H9 (cell line): Measurements from ENCODE around the gene SRPK2. TPM values are rescaled to one million over a fixed set of nuclear protein-coding genes. Genes with fewer than 3 reads are reported as not detected.

Experiments used
- DNase-seq: peaks from one replicate; pipeline ENCODE4 v3.0.0-alpha.2; 2017
- H2AFZ ChIP-seq: one replicate; pipeline ENCODE4 v1.6.1; 2013; ENCODE audit warnings: mild to moderate bottlenecking, low read length, control low read depth, moderate library complexity
- H2AK5ac ChIP-seq: 2 replicates; pipeline ENCODE4 v1.6.1; 2013; ENCODE audit warnings: low read length, control low read depth, mixed read lengths; ENCODE audit not compliant: insufficient read length
- H2BK120ac ChIP-seq: one replicate; pipeline ENCODE4 v1.6.1; 2013; ENCODE audit warnings: low read depth, mild to moderate bottlenecking, low read length, control low read depth, inconsistent platforms; ENCODE audit not compliant: poor library complexity, severe bottlenecking
- H2BK12ac ChIP-seq: 2 replicates; pipeline ENCODE4 v1.6.1; 2013; ENCODE audit warnings: low read length, control low read depth, mixed read lengths, low read depth; ENCODE audit not compliant: insufficient read length
- H2BK15ac ChIP-seq: 2 replicates; pipeline ENCODE4 v1.6.1; 2013; ENCODE audit warnings: low read depth, low read length, control low read depth
- H2BK20ac ChIP-seq: one replicate; pipeline ENCODE4 v1.6.1; 2013; ENCODE audit warnings: low read depth, mild to moderate bottlenecking, low read length, control low read depth, inconsistent platforms; ENCODE audit not compliant: poor library complexity, severe bottlenecking
- H2BK5ac ChIP-seq: 2 replicates; pipeline ENCODE4 v1.6.1; 2013; ENCODE audit warnings: low read length, control low read depth, mixed read lengths; ENCODE audit not compliant: insufficient read length
- H3K14ac ChIP-seq: 2 replicates; pipeline ENCODE4 v1.6.1; 2013; ENCODE audit warnings: low read length, control low read depth; ENCODE audit not compliant: insufficient read depth
- H3K18ac ChIP-seq: 2 replicates; pipeline ENCODE4 v1.6.1; 2013; ENCODE audit warnings: low read depth, mild to moderate bottlenecking, mixed read lengths, low read length, control low read depth; ENCODE audit not compliant: insufficient read length
- H3K23ac ChIP-seq: 2 replicates; pipeline ENCODE4 v1.6.1; 2013; ENCODE audit warnings: low read length, control low read depth, mixed read lengths, low read depth; ENCODE audit not compliant: insufficient read length
- H3K23me2 ChIP-seq: 2 replicates; pipeline ENCODE4 v1.6.1; 2013; ENCODE audit warnings: low read depth, mild to moderate bottlenecking, mixed read lengths, low read length, control low read depth; ENCODE audit not compliant: insufficient read length, poor library complexity, severe bottlenecking
- H3K27ac ChIP-seq: 2 replicates; pipeline ENCODE4 v1.5.1; 2013; ENCODE audit warnings: low read length, control low read depth, mixed read lengths, low read depth; ENCODE audit not compliant: insufficient read length
- H3K27me3 ChIP-seq: 2 replicates; pipeline ENCODE4 v1.6.1; 2013; ENCODE audit warnings: low read length, control low read depth, inconsistent platforms; ENCODE audit not compliant: insufficient read depth
- H3K4ac ChIP-seq: 2 replicates; pipeline ENCODE4 v1.6.1; 2013; ENCODE audit warnings: low read depth, mild to moderate bottlenecking, control low read depth, inconsistent platforms, low read length, moderate library complexity
- H3K4me1 ChIP-seq: 2 replicates; pipeline ENCODE4 v1.6.1; 2013; ENCODE audit warnings: low read length, control low read depth, inconsistent platforms; ENCODE audit not compliant: insufficient read depth
- H3K4me2 ChIP-seq: 2 replicates; pipeline ENCODE4 v1.6.1; 2013; ENCODE audit warnings: low read length, control low read depth, mixed read lengths; ENCODE audit not compliant: insufficient read length, insufficient read depth
- H3K56ac ChIP-seq: 2 replicates; pipeline ENCODE4 v1.6.1; 2013; ENCODE audit warnings: low read depth, mild to moderate bottlenecking, mixed read lengths, low read length, control low read depth; ENCODE audit not compliant: insufficient read length
- H3K79me1 ChIP-seq: 2 replicates; pipeline ENCODE4 v1.6.1; 2013; ENCODE audit warnings: low read depth, mild to moderate bottlenecking, moderate library complexity, low read length, control low read depth, inconsistent platforms; ENCODE audit not compliant: insufficient read depth, poor library complexity, severe bottlenecking
- H3K79me2 ChIP-seq: 2 replicates; pipeline ENCODE4 v1.6.1; 2013; ENCODE audit warnings: low read length, control low read depth, inconsistent platforms; ENCODE audit not compliant: insufficient read depth
- H3K9ac ChIP-seq: 2 replicates; pipeline ENCODE4 v1.6.1; 2013; ENCODE audit warnings: low read length, control low read depth, mixed read lengths; ENCODE audit not compliant: insufficient read length; ENCODE audit errors: extremely low read depth
- H3K9me3 ChIP-seq: one replicate; pipeline ENCODE4 v1.6.1; 2013; ENCODE audit warnings: low read depth, low read length, inconsistent platforms; ENCODE audit not compliant: control insufficient read depth
- H3T11ph ChIP-seq: one replicate; pipeline ENCODE4 v1.6.1; 2013; ENCODE audit warnings: mild to moderate bottlenecking, low read length, control low read depth, inconsistent platforms
- H4K20me1 ChIP-seq: one replicate; pipeline ENCODE4 v1.6.1; 2013; ENCODE audit not compliant: control insufficient read depth, insufficient read length, insufficient read depth
- H4K5ac ChIP-seq: 2 replicates; pipeline ENCODE4 v1.6.1; 2013; ENCODE audit warnings: low read depth, mild to moderate bottlenecking, mixed read lengths, low read length, control low read depth; ENCODE audit not compliant: insufficient read length
- H4K8ac ChIP-seq: replicated peaks from 2 replicates; pipeline ENCODE4 v1.6.1; 2013; ENCODE audit warnings: low read length, control low read depth, mixed read lengths, low read depth; ENCODE audit not compliant: insufficient read length
- H4K91ac ChIP-seq: 2 replicates; pipeline ENCODE4 v1.6.1; 2013; ENCODE audit warnings: low read depth, mild to moderate bottlenecking, moderate library complexity, mixed read lengths, low read length, control low read depth; ENCODE audit not compliant: insufficient read length
- H3K27ac Mint-ChIP-seq, 3 experiments: 2 replicates in 2 of 3; 3 replicates in 1 of 3; pipeline ENCODE4 v1.8.0; 2020 to 2021; ENCODE audit warnings: mixed read lengths in 3 of 3, mild to moderate bottlenecking in 1 of 3, moderate library complexity in 1 of 3
- H3K27me3 Mint-ChIP-seq: 2 replicates; pipeline ENCODE4 v1.8.0; 2021; ENCODE audit warnings: low read depth, mild to moderate bottlenecking, moderate library complexity, mixed read lengths
- H3K36me3 Mint-ChIP-seq, 3 experiments: 2 replicates in 2 of 3; 3 replicates in 1 of 3; pipeline ENCODE4 v1.8.0; 2020 to 2021; ENCODE audit warnings: low read depth in 3 of 3, mixed read lengths in 3 of 3; ENCODE audit not compliant: insufficient read depth in 1 of 3
- H3K4me1 Mint-ChIP-seq, 2 experiments: 2 replicates each; pipeline ENCODE4 v1.8.0; 2020; ENCODE audit warnings: mixed read lengths in 2 of 2
- H3K4me3 Mint-ChIP-seq, 2 experiments: 2 replicates in 1 of 2; 3 replicates in 1 of 2; pipeline ENCODE4 v1.8.0; 2020 to 2021; ENCODE audit warnings: mild to moderate bottlenecking in 2 of 2, mixed read lengths in 2 of 2, moderate library complexity in 1 of 2
- H3K9me3 Mint-ChIP-seq, 2 experiments: 2 replicates in 1 of 2; 3 replicates in 1 of 2; pipeline ENCODE4 v1.8.0; 2020; ENCODE audit warnings: mild to moderate bottlenecking in 2 of 2, mixed read lengths in 2 of 2, moderate library complexity in 1 of 2
- WGBS: extraction: QIAGEN DNeasy Blood & Tissue Kit; methylation state at CpG from one replicate; pipeline ENCODE4 v1.1.7; 2013; ENCODE audit warnings: missing lambda C conversion rate, low lambda C conversion rate, mixed read lengths; ENCODE audit not compliant: insufficient read length; ENCODE audit errors: extremely low coverage; 5-methylcytosine and 5-hydroxymethylcytosine counted together
- total RNA-seq: library from RNA; stranded (reverse); gene quantifications from 2 replicates; pipeline ENCODE4 v1.2.1, GENCODE V29; 2021
- TF ChIP-seq, protein P1 (sequence below): fragments of 200-600 bp; sonication (generic); conservative IDR thresholded peaks from 3 replicates; pipeline ENCODE4 v1.8.0; 2021; ENCODE audit warnings: antibody characterized with exemption, mild to moderate bottlenecking

The SRPK2 gene
- total RNA-seq, 1 experiment from 2014 or later = 41.1 TPM

DNA sequence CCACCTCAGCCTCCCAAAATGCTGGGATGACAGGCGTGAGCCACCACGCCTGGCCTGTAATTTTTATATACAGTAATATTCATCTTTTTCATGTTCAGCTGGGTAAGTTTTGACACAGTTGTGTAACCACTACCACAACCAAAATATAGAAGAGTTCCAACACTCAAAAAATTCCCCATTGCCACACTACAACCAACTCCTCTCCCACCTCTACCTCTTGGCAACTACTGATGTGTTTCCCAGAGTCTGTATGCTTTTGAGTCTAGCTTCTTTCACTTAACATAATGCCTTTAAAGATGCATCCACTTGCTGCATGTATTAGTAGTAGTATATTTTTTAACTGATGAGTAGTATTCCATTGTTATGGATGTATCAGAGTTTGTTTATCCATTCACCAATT lies 90.7 kb downstream of the SRPK2 start:
- TF ChIP-seq, protein P1, sequence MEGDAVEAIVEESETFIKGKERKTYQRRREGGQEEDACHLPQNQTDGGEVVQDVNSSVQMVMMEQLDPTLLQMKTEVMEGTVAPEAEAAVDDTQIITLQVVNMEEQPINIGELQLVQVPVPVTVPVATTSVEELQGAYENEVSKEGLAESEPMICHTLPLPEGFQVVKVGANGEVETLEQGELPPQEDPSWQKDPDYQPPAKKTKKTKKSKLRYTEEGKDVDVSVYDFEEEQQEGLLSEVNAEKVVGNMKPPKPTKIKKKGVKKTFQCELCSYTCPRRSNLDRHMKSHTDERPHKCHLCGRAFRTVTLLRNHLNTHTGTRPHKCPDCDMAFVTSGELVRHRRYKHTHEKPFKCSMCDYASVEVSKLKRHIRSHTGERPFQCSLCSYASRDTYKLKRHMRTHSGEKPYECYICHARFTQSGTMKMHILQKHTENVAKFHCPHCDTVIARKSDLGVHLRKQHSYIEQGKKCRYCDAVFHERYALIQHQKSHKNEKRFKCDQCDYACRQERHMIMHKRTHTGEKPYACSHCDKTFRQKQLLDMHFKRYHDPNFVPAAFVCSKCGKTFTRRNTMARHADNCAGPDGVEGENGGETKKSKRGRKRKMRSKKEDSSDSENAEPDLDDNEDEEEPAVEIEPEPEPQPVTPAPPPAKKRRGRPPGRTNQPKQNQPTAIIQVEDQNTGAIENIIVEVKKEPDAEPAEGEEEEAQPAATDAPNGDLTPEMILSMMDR = no peak
- no peak overlapping the region for H2BK12ac ChIP-seq
- H3K9me3 ChIP-seq = no peaks in the 10 kb centered on the region
- H2BK20ac ChIP-seq = no peak overlapping the region
- H4K5ac ChIP-seq = no peak overlapping the region
- H3K4me2 ChIP-seq = no peak overlapping the region
- no peak overlapping the region for H4K91ac ChIP-seq
- H4K8ac ChIP-seq = no peak overlapping the region
- H3K4me1 ChIP-seq = peaks cover 3% of the 10 kb centered on the region; the same call in 1 of the 2 replicates
- H3K79me2 ChIP-seq = peaks cover 6% of the 10 kb centered on the region; the same call in 1 of the 2 replicates
- no peak overlapping the region for H2BK15ac ChIP-seq
- no peaks in the 10 kb centered on the region for H3K27me3 ChIP-seq
- WGBS = no CpG with 5 or more reads among the region's 2 CpGs
- Mint-ChIP-seq H3K9me3 (no peaks in the 10 kb centered on the region), H3K4me3 (no peak overlapping the region), H3K36me3 (no peaks in the 10 kb centered on the region), H3K4me1 (peaks cover 29 to 30% of the 10 kb centered on the region in 2 experiments), H3K27me3 (no peaks in the 10 kb centered on the region), H3K27ac (peak overlapping the region in 1 of 3 experiments; percentile 1; a peak in 1 of 7 replicates)
- H3K14ac ChIP-seq = no peak overlapping the region
- no peak overlapping the region for H3K56ac ChIP-seq
- H3K4ac ChIP-seq = no peak overlapping the region
- H2AK5ac ChIP-seq = no peak overlapping the region
- H3K27ac ChIP-seq = no peak overlapping the region
- no peak overlapping the region for H3K9ac ChIP-seq
- H3T11ph ChIP-seq = no peak overlapping the region
- no peak overlapping the region for H2BK5ac ChIP-seq
- no peak for DNase-seq
- no peak overlapping the region for H2BK120ac ChIP-seq
- H3K23me2 ChIP-seq = no peaks in the 10 kb centered on the region
- H3K23ac ChIP-seq = no peak overlapping the region
- H3K18ac ChIP-seq = no peak overlapping the region
- peaks cover 10% of the 10 kb centered on the region for H3K79me1 ChIP-seq
- no peak overlapping the region for H2AFZ ChIP-seq
- H4K20me1 ChIP-seq = no peaks in the 10 kb centered on the region
